ENCODE data around the gene NF1. TPM values are rescaled to one million over a fixed set of nuclear protein-coding genes. Genes with fewer than 3 reads are reported as not detected.

The NF1 gene
- total RNA-seq, 4 donors from 2014 or later: 40.9 to 158 (median 113) TPM

DNA sequence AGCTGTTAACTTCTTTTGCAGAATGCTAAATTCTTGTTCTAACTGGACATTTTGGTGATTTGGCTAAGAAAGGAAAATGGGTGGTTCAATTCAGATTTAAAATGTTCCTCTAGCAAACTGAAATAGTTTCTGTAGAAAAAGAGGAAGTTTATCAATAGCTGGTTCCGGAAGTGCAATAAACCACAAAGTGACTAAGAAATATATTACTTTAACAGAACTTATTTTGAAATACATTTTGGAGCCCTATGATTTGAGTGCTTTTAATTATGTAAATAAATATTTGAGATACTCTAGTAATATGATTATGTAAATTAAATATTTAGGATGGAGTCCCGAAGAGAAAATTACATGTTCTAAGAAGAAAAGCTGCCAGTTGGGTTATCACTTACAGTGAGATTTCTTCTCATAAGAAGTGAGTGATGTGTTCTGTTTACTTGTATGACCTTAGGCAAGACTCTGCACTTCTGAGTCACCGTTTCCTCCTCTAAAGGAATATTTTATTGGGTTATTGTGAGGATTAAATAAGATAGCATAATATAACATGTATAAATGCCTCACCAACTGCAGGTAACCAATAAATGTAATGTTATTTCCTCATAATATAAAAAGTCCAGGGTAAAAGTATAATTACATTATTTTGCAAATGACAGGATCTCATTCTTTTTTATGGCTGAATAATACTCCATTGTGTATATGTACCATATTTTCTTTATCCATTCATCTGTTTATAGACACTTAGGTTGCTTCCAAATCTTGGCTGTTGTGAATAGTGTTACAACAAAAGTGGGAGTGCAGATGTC is 219.4 kb downstream of the NF1 start, which contains the start of gene EVI2B:
EVI2B (minus strand) TSS at position 73 of the 800 bp plus-strand sequence. CDS start 8,445 bp downstream, outside the sequence.
- Histone ChIP-seq H3K4me1 (no peaks in the 10 kb centered on the region), H3K9me3 (no peaks in the 10 kb centered on the region), H3K27me3 (no peaks in the 10 kb centered on the region), H3K27ac (no peak within 1 kb of the TSS), H3K4me3 (no peak within 1 kb of the TSS), H3K36me3 (no peaks in the 10 kb centered on the region)
- TF ChIP-seq POLR2A (IDR thresholded peaks at IDR 0.05): no peak
- TF ChIP-seq, protein P1, sequence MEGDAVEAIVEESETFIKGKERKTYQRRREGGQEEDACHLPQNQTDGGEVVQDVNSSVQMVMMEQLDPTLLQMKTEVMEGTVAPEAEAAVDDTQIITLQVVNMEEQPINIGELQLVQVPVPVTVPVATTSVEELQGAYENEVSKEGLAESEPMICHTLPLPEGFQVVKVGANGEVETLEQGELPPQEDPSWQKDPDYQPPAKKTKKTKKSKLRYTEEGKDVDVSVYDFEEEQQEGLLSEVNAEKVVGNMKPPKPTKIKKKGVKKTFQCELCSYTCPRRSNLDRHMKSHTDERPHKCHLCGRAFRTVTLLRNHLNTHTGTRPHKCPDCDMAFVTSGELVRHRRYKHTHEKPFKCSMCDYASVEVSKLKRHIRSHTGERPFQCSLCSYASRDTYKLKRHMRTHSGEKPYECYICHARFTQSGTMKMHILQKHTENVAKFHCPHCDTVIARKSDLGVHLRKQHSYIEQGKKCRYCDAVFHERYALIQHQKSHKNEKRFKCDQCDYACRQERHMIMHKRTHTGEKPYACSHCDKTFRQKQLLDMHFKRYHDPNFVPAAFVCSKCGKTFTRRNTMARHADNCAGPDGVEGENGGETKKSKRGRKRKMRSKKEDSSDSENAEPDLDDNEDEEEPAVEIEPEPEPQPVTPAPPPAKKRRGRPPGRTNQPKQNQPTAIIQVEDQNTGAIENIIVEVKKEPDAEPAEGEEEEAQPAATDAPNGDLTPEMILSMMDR (IDR thresholded peaks at IDR 0.05): no peak
- intact Hi-C loops (cut with DNase I; ENCODE audit: low total_unique reads): no loop called here
- no peak for DNase-seq

DNA sequence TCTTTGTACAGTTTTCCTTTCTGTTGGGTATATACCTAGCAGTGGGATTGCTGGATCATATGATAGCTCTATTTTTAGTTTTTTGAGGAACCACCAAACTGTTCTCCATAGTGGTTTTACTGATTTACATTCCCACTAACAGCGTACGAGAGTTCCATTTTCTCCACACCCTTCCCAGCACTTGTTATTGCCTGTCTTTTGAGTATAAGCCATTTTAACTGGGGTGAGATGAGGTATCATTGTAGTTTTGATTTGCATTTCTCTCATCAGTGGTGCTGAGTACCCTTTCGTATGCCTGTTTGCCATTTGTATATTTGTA is 220.0 kb downstream of the NF1 start:
- TF ChIP-seq, protein P1 (IDR thresholded peaks at IDR 0.05): no peak
- TF ChIP-seq POLR2A (IDR thresholded peaks at IDR 0.05): no peak
- no peak overlapping the region for H3K4me3 ChIP-seq
- H3K4me1 ChIP-seq: no peaks in the 10 kb centered on the region
- H3K27me3 ChIP-seq: no peaks in the 10 kb centered on the region
- H3K36me3 ChIP-seq: no peaks in the 10 kb centered on the region
- no peak overlapping the region for H3K27ac ChIP-seq
- no peak for DNase-seq
- intact Hi-C loops (cut with DNase I; ENCODE audit: low total_unique reads): no loop called here
- H3K9me3 ChIP-seq: no peaks in the 10 kb centered on the region

DNA sequence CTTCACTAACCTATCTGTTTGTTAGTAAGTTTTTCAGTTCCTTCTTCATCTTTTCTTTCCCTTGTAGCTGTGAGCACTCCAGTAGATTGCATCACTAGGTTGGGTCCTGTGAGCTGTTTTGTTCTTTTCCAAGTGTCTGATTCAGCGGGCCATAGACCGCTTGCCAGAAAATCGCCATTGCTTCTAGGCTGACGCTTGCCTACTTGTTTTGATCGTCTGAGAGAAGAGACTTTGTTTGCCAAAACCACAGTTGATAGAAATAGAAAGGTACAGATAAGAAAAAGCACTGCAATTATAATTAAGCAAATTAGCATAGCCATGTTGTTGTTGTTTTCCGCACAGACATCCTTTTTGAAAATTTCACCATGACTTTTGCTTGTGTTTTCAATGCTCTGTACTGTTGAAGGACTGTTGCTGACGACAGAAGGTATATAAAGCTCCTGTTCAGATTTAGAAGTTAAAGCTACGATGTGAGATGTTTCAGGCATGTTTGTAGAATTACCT is 223.6 kb downstream of the NF1 start:
- Histone ChIP-seq H3K9me3 (no peaks in the 10 kb centered on the region), H3K4me1 (no peaks in the 10 kb centered on the region), H3K4me3 (peak overlapping the region in 1 of 2 donors; percentile 22), H3K27me3 (no peaks in the 10 kb centered on the region), H3K27ac (peak overlapping the region; percentile 71 to 76), H3K36me3 (no peaks in the 10 kb centered on the region)
- DNase-seq: peak; percentile 63 to 73
- intact Hi-C loops (cut with DNase I; ENCODE audit: low total_unique reads): no loop called here
- no peak for TF ChIP-seq POLR2A (IDR thresholded peaks at IDR 0.05)
- TF ChIP-seq, protein P1 (IDR thresholded peaks at IDR 0.05): no peak

DNA sequence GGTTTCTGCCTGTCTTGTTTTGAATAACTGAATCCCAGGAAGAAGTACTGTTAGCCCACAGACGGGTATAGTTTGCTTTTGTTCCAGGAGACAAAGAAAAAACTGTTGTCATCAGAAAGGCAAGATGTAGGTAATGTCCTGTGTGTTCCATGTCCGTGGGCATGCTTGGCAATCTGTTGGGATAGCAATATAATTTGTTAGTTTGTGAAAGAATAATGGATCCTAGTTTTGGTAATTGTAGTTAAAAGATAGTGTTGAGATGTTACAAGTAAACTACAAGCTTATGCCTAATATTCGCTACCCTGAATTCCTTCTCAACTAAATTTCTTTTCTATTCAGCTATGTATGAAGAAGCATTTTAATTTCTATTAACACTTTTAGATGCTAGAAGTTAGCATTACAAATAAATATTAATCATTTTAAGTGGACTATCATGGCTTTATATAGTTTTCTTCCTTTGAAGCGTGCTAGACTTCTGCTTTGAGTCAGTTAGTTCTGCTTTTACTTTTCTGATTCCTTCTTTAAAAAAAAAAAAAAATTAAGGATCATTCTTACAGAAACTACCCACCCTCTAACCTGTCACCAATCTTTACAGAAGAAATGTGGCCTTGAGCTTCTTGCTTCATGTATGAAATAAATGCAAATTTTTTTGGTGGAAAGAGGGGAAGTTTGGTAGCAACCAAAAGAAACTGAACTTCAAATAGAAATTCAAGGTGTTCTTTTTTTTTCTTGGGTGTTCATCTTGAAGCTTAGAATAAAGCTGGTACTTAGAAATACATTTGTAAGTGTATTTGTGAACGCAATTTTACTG is 224.3 kb downstream of the NF1 start:
- intact Hi-C loops (cut with DNase I; ENCODE audit: low total_unique reads): no loop called here
- no peaks in the 10 kb centered on the region for H3K36me3 ChIP-seq
- no peaks in the 10 kb centered on the region for H3K4me1 ChIP-seq
- peak overlapping the region in 1 of 2 donors; percentile 22 for H3K4me3 ChIP-seq
- peak overlapping the region; percentile 71 to 76 for H3K27ac ChIP-seq
- no peak for DNase-seq
- TF ChIP-seq, protein P1 (IDR thresholded peaks at IDR 0.05): no peak
- no peak for TF ChIP-seq POLR2A (IDR thresholded peaks at IDR 0.05)
- no peaks in the 10 kb centered on the region for H3K9me3 ChIP-seq
- H3K27me3 ChIP-seq: no peaks in the 10 kb centered on the region

DNA sequence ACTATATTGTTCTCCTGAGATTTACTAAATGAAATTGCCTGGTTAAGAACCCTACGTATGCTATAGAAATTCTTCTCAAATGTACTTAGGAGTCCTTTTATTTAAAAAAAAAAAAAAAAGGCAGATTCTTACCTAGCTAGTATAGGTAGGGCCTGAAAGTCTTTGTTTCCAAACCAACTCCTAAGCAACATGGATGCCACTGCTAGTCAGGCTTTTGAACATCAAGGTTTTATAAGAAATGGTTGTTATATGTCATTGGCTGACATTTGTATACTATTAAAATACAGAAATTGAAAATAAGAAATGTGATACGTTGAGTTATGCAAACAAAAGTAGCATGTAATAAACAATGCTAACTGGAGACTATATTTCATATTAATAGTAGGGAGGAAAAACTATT is 225.5 kb downstream of the NF1 start:
- intact Hi-C loops (cut with DNase I; ENCODE audit: low total_unique reads): no loop called here
- Histone ChIP-seq H3K27ac (peak overlapping the region in 1 of 2 donors; percentile 34), H3K4me3 (no peak overlapping the region), H3K36me3 (no peaks in the 10 kb centered on the region), H3K9me3 (no peaks in the 10 kb centered on the region), H3K27me3 (no peaks in the 10 kb centered on the region), H3K4me1 (no peaks in the 10 kb centered on the region)
- no peak for DNase-seq
- TF ChIP-seq POLR2A (IDR thresholded peaks at IDR 0.05): no peak
- TF ChIP-seq, protein P1 (IDR thresholded peaks at IDR 0.05): no peak
